GM23338 (cell line): ENCODE data around the gene RYR2. TPM values are rescaled to one million over a fixed set of nuclear protein-coding genes. Genes with fewer than 3 reads are reported as not detected.

Source experiments
- ATAC-seq: fragments of 200-7000 bp; cut with Tn5 transposase; 3 replicates; pipeline ENCODE4 v1.9.1; 2020
- DNase-seq: peaks from one replicate; pipeline ENCODE4 v3.0.0-alpha.2; 2015; ENCODE audit warnings: low spot score
- H2AFZ ChIP-seq: fragments of 200-600 bp; sonication (generic); 2 replicates; pipeline ENCODE4 v1.8.0; 2016; ENCODE audit warnings: antibody characterized with exemption, mild to moderate bottlenecking, moderate library complexity
- H3F3A ChIP-seq: fragments of 200-600 bp; sonication (generic); replicated peaks from 2 replicates; pipeline ENCODE4 v1.8.0; 2017; ENCODE audit warnings: antibody characterized with exemption, mixed run types, low read depth
- H3K27ac ChIP-seq: fragments of 200-600 bp; sonication (generic); 2 replicates; pipeline ENCODE4 v1.6.1; 2016; ENCODE audit warnings: low read depth
- H3K27me3 ChIP-seq: fragments of 200-600 bp; sonication (generic); 2 replicates; pipeline ENCODE4 v1.8.0; 2016; ENCODE audit warnings: mild to moderate bottlenecking, mixed run types, moderate library complexity; ENCODE audit not compliant: insufficient read depth
- H3K36me3 ChIP-seq: fragments of 200-600 bp; sonication (generic); 2 replicates; pipeline ENCODE4 v1.8.0; 2016; ENCODE audit warnings: mild to moderate bottlenecking; ENCODE audit not compliant: insufficient read depth
- H3K4me1 ChIP-seq: fragments of 200-600 bp; sonication (generic); 2 replicates; pipeline ENCODE4 v1.8.0; 2016; ENCODE audit warnings: mild to moderate bottlenecking, moderate library complexity; ENCODE audit not compliant: insufficient read depth
- H3K4me2 ChIP-seq: fragments of 200-600 bp; sonication (generic); 2 replicates; pipeline ENCODE4 v1.7.1; 2017; ENCODE audit warnings: mixed run types
- H3K4me3 ChIP-seq: fragments of 200-600 bp; sonication (generic); 2 replicates; pipeline ENCODE4 v1.6.1; 2016; ENCODE audit warnings: mixed run types
- H3K79me2 ChIP-seq: fragments of 200-600 bp; sonication (generic); replicated peaks from 2 replicates; pipeline ENCODE4 v1.8.0; 2017; ENCODE audit warnings: mild to moderate bottlenecking; ENCODE audit not compliant: insufficient read depth
- H3K9me2 ChIP-seq: fragments of 200-600 bp; sonication (generic); 2 replicates; pipeline ENCODE4 v1.8.0; 2017; ENCODE audit not compliant: insufficient read depth
- H4K20me1 ChIP-seq: fragments of 200-600 bp; sonication (generic); replicated peaks from 2 replicates; pipeline ENCODE4 v1.8.0; 2017; ENCODE audit warnings: mild to moderate bottlenecking; ENCODE audit not compliant: insufficient read depth
- H3K27ac Mint-ChIP-seq: 2 replicates; pipeline ENCODE4 v1.8.0; 2020; ENCODE audit warnings: inconsistent platforms, mild to moderate bottlenecking, moderate library complexity, mixed read lengths
- H3K27me3 Mint-ChIP-seq: 3 replicates; pipeline ENCODE4 v1.8.0; 2022; ENCODE audit warnings: low read depth, mild to moderate bottlenecking, moderate library complexity, mixed read lengths, inconsistent platforms; ENCODE audit not compliant: insufficient read depth, poor library complexity
- H3K36me3 Mint-ChIP-seq: 3 replicates; pipeline ENCODE4 v1.8.0; 2021; ENCODE audit warnings: low read depth, mild to moderate bottlenecking, inconsistent platforms, moderate library complexity, mixed read lengths
- H3K4me1 Mint-ChIP-seq: 3 replicates; pipeline ENCODE4 v1.8.0; 2020; ENCODE audit warnings: mild to moderate bottlenecking, inconsistent platforms, mixed read lengths
- H3K4me3 Mint-ChIP-seq: 3 replicates; pipeline ENCODE4 v1.8.0; 2021; ENCODE audit warnings: moderate library complexity, mild to moderate bottlenecking, inconsistent platforms, mixed read lengths
- H3K9me3 Mint-ChIP-seq: 3 replicates; pipeline ENCODE4 v1.8.0; 2020; ENCODE audit warnings: moderate library complexity, mild to moderate bottlenecking, inconsistent platforms, mixed read lengths
- CREB1 ChIP-seq: fragments of 250-450 bp; sonication (Bioruptor Pico); IDR thresholded peaks from 2 replicates; pipeline ENCODE4 v1.5.0; 2020; ENCODE audit warnings: low read depth, mild to moderate bottlenecking, moderate library complexity
- CTCF ChIP-seq, 2 experiments: fragments of 200-600 bp in 1 of 2; sonication (generic) in 1 of 2; conservative IDR thresholded peaks; 2 replicates each; pipeline versions ENCODE4 v1.5.1 to v1.6.1; 2016 to 2017; ENCODE audit warnings: antibody characterized with exemption in 2 of 2, low read depth in 2 of 2, mild to moderate bottlenecking in 2 of 2, moderate library complexity in 1 of 2
- ETS1 ChIP-seq: IDR thresholded peaks from 2 replicates; pipeline ENCODE4 v1.6.1; 2016; ENCODE audit warnings: antibody characterized with exemption
- EZH2 ChIP-seq: fragments of 200-600 bp; sonication (generic); IDR thresholded peaks from one replicate; pipeline ENCODE4 v1.8.0; 2017; ENCODE audit warnings: antibody characterized with exemption, mild to moderate bottlenecking, low read depth; ENCODE audit not compliant: unreplicated experiment
- EZH2phosphoT487 ChIP-seq: fragments of 200-600 bp; sonication (generic); IDR thresholded peaks from one replicate; pipeline ENCODE4 v1.8.1; 2018; ENCODE audit warnings: antibody characterized with exemption; ENCODE audit not compliant: unreplicated experiment
- JUNB ChIP-seq: IDR thresholded peaks from one replicate; pipeline ENCODE4 v1.6.1; 2016; ENCODE audit warnings: antibody characterized with exemption; ENCODE audit not compliant: unreplicated experiment
- NANOG ChIP-seq: IDR thresholded peaks from 2 replicates; pipeline ENCODE4 v1.6.1; 2016; ENCODE audit warnings: antibody characterized with exemption, borderline replicate concordance
- POLR2AphosphoS5 ChIP-seq: IDR thresholded peaks from 2 replicates; pipeline ENCODE4 v1.6.1; 2016; ENCODE audit warnings: antibody characterized with exemption, low read depth
- REST ChIP-seq: IDR thresholded peaks from one replicate; pipeline ENCODE4 v1.6.1; 2018; ENCODE audit warnings: antibody characterized with exemption; ENCODE audit not compliant: unreplicated experiment
- STAT1 ChIP-seq: IDR thresholded peaks from one replicate; pipeline ENCODE4 v1.6.1; 2016; ENCODE audit warnings: antibody characterized with exemption; ENCODE audit not compliant: unreplicated experiment
- ZNF114 ChIP-seq: fragments of 250-450 bp; sonication (Bioruptor Pico); IDR thresholded peaks from 2 replicates; pipeline ENCODE4 v1.5.0; 2020; ENCODE audit warnings: mild to moderate bottlenecking, moderate library complexity
- ZNF331 ChIP-seq: fragments of 250-450 bp; sonication (Bioruptor Pico); IDR thresholded peaks from 2 replicates; pipeline ENCODE4 v1.5.0; 2020; ENCODE audit warnings: low read depth, mild to moderate bottlenecking, moderate library complexity
- ZNF462 ChIP-seq: fragments of 250-450 bp; sonication (Bioruptor Pico); IDR thresholded peaks from 2 replicates; pipeline ENCODE4 v1.5.0; 2020; ENCODE audit warnings: mild to moderate bottlenecking, moderate library complexity
- polyA plus RNA-seq: library from polyadenylated mRNA; unstranded; fragments of >200 nt; fragmentation: Nextera tagmentation; extraction: Ambion mirVana; gene quantifications from 2 replicates; pipeline ENCODE4 v1.2.1, GENCODE V29; 2016
- total RNA-seq: library from RNA; depleted of rRNA; stranded (reverse); fragments of >200 nt; shearing (Covaris generic); gene quantifications from 2 replicates; pipeline ENCODE4 v1.2.3, GENCODE V29; 2014

RYR2 gene
- total and polyA plus RNA-seq, 2 experiments from 2014 or later = 8.9 to 10.0 TPM

GRCh38 chr1:237228421-237228820 is 186.4 kb downstream of the RYR2 start:
- no peaks in the 10 kb centered on the region for H3K27me3 ChIP-seq
- H3K4me3 Mint-ChIP-seq = no peak overlapping the region
- no peak overlapping the region for H2AFZ ChIP-seq
- ATAC-seq (no peak), DNase-seq (no peak)
- peaks cover 38% of the 10 kb centered on the region for H3K4me1 ChIP-seq
- no peak overlapping the region for H3K4me3 ChIP-seq
- TF ChIP-seq NANOG (no peak), ZNF114 (no peak), EZH2 (no peak), STAT1 (no peak), ZNF331 (CRISPR knock-in tag) (no peak), ZNF462 (no peak), JUNB (no peak), ETS1 (no peak), CTCF (conservative IDR thresholded peaks at IDR 0.05; ENCODE audit: low read depth in 2 of 2) (no peak), REST (no peak), POLR2AphosphoS5 (no peak), CREB1 (CRISPR knock-in tag) (no peak), EZH2phosphoT487 (no peak)
- H3K4me2 ChIP-seq = no peak overlapping the region
- no peaks in the 10 kb centered on the region for H3K27me3 Mint-ChIP-seq
- H3F3A ChIP-seq = no peaks in the 10 kb centered on the region
- H3K9me2 ChIP-seq = peaks cover 11% of the 10 kb centered on the region; the same call in 1 of the 2 replicates
- no peak overlapping the region for H3K27ac Mint-ChIP-seq
- H3K9me3 Mint-ChIP-seq = no peaks in the 10 kb centered on the region
- H3K4me1 Mint-ChIP-seq = peaks cover 17% of the 10 kb centered on the region
- no peaks in the 10 kb centered on the region; the same call in 1 of the 2 replicates for H4K20me1 ChIP-seq
- peaks cover 66% of the 10 kb centered on the region for H3K79me2 ChIP-seq
- H3K27ac ChIP-seq = no peak overlapping the region
- H3K36me3 ChIP-seq = no peaks in the 10 kb centered on the region
- H3K36me3 Mint-ChIP-seq = no peaks in the 10 kb centered on the region
